Adrenal gland (tissue), 12 donors: ENCODE data around the gene TNFRSF4. TPM values are rescaled to one million over a fixed set of nuclear protein-coding genes. Genes with fewer than 3 reads are reported as not detected.
A peak's percentile ranks its signal among the peaks of the same experiment; 100 is the strongest.

Source experiments
- DNase-seq, 7 donors: peaks; one replicate each; pipeline ENCODE4 v3.0.0-alpha.2; 2019 to 2020
- H3K27ac ChIP-seq, 5 donors: fragments of 200-600 bp; sonication (generic) in 4 of 5; 1 replicate in 3 of 5; 2 replicates in 2 of 5; pipeline versions ENCODE4 v1.5.1 to v1.8.0; 2016 to 2020; ENCODE audit warnings: mild to moderate bottlenecking in 1 of 5
- H3K27me3 ChIP-seq: fragments of 200-600 bp; 2 replicates; pipeline ENCODE4 v1.8.0; 2021
- H3K36me3 ChIP-seq, 2 donors: fragments of 200-600 bp; replicated peaks in 1 of 2; 1 replicate in 1 of 2; 2 replicates in 1 of 2; pipeline versions ENCODE4 v1.5.1 to v1.8.0; 2018 to 2022
- H3K4me1 ChIP-seq, 2 donors: fragments of 200-600 bp; replicated peaks in 1 of 2; 1 replicate in 1 of 2; 2 replicates in 1 of 2; pipeline versions ENCODE4 v1.5.1 to v1.8.0; 2018 to 2021
- H3K4me3 ChIP-seq, 4 donors: fragments of 200-600 bp; sonication (generic) in 3 of 4; one replicate each; pipeline ENCODE4 v1.5.1; 2016 to 2018
- H3K9me3 ChIP-seq, 3 donors: fragments of 200-600 bp; sonication (generic) in 1 of 3; replicated peaks in 1 of 3; 1 replicate in 2 of 3; 2 replicates in 1 of 3; pipeline versions ENCODE4 v1.5.1 to v1.8.0; 2016 to 2021
- CTCF ChIP-seq, 6 experiments: fragments of 450-650 bp in 4 of 6; fragments of 200-600 bp in 2 of 6; sonication (generic) in 1 of 6; IDR thresholded peaks; 1 replicate in 5 of 6; 2 replicates in 1 of 6; pipeline versions ENCODE4 v1.5.1 to v1.8.0; 2016 to 2021; ENCODE audit warnings: antibody characterized with exemption in 6 of 6, mild to moderate bottlenecking in 2 of 6, moderate library complexity in 1 of 6
- POLR2A ChIP-seq, 2 donors: fragments of 450-650 bp; IDR thresholded peaks; one replicate each; pipeline ENCODE4 v1.6.1; 2017; ENCODE audit warnings: antibody characterized with exemption in 2 of 2, mild to moderate bottlenecking in 2 of 2, moderate library complexity in 1 of 2
- whole genome bisulfite sequencing, 4 donors: extraction: QIAGEN DNeasy Blood & Tissue Kit in 2 of 4; methylation state at CpG; one replicate each; pipeline versions ENCODE4 v1.1.5 to v1.1.7; 2013 to 2017; 5-methylcytosine and 5-hydroxymethylcytosine counted together
- intact Hi-C, 2 donors: fragments of 100-400 bp; cut with DNase I; formaldehyde crosslinking; loops; one replicate each; pipeline versions ENCODE4 v1.14.1 to v1.15.0; 2022 to 2023
- polyA plus RNA-seq, 3 donors: library from polyadenylated mRNA; stranded (reverse); fragments of 200-250 nt in 2 of 3; fragments of 350-450 nt in 1 of 3; fragmentation: Illumina TruSeq in 1 of 3; extraction: RNeasy Lipid Tissue Mini Kit (QIAGEN cat#74804) in 1 of 3; gene quantifications; one replicate each; pipeline ENCODE4 v1.2.3, GENCODE V29; 2013 to 2014
- total RNA-seq, 9 donors: library from RNA; depleted of rRNA in 4 of 9; stranded (reverse); fragments of >200 nt in 4 of 9; fragments of 120-200 nt in 1 of 9; fragmentation: NEBNext Ultra II Directional in 1 of 9; extraction: Animal tissue kit (Norgen Biotek cat#: 25700) in 1 of 9; gene quantifications; one replicate each; pipeline versions ENCODE4 v1.1.0 to v1.2.4, GENCODE V29; 2013 to 2023
- donor health status: healthy with polysubstance abuse.
- donor health status: Bipolar disorder and iron deficiency.
- donor health status: DM: yes; HTN: yes; CAD: no.
- donor health status: DM: no; HTN: no; CAD: no.
- donor health status: DM: no; HTN: no; CAD: no.
- donor health status: DM: yes; HTN: yes; CAD: no.

Gene TNFRSF4
- total and polyA plus RNA-seq, 12 donors: 0.32 to 6.9 (median 1.1) TPM; not detected in 2

GRCh38 chr1:1232796-1233566 lies 19.0 kb upstream of the TNFRSF4 start:
- intact Hi-C loops: no loop called here
- Histone ChIP-seq H3K4me3 (peak overlapping the region in 1 of 4 donors; percentile 63), H3K9me3 (no peaks in the 10 kb centered on the region), H3K36me3 (peaks cover 0 to 9% of the 10 kb centered on the region in 2 donors), H3K27me3 (no peaks in the 10 kb centered on the region), H3K4me1 (peaks cover 21 to 30% of the 10 kb centered on the region in 2 donors), H3K27ac (no peak overlapping the region)
- no peak for TF ChIP-seq POLR2A (IDR thresholded peaks at IDR 0.05)
- TF ChIP-seq CTCF (IDR thresholded peaks at IDR 0.05): no peak
- 66 to 97% (median 76%) methylated on average over 13 to 98 of the region's 98 CpGs for WGBS, 4 donors
- DNase-seq: peak in 1 of 7 donors; percentile 63

GRCh38 chr1:1232208-1232795 lies 18.3 kb upstream of the TNFRSF4 start, which contains the start of gene B3GALT6:
Gene B3GALT6 (plus strand): TSS chr1:1232237. CDS start chr1:1232279, 42 bp downstream.
- H3K27ac ChIP-seq: peak within 1 kb of the TSS; percentile 79 to 94 (median 89)

GRCh38 chr1:1231400-1232207 lies 17.7 kb upstream of the TNFRSF4 start, which contains the start of gene SDF4:
Gene SDF4 (minus strand): TSS chr1:1232001. CDS start chr1:1228772, 3,229 bp downstream.
- H3K36me3 ChIP-seq: peaks cover 0 to 23% of the 10 kb centered on the region in 2 donors

More at GRCh38 chr1:1232208-1232795, 18.3 kb upstream of the TNFRSF4 start, which contains the start of gene B3GALT6:
- intact Hi-C loops: no loop called here
- DNase-seq: peak in 1 of 7 donors; percentile 31
- TF ChIP-seq CTCF (IDR thresholded peaks at IDR 0.05) (no peak), POLR2A (IDR thresholded peaks at IDR 0.05) (peak in 1 of 2 donors; percentile 77)
- Histone ChIP-seq H3K27me3 (no peaks in the 10 kb centered on the region), H3K9me3 (no peaks in the 10 kb centered on the region), H3K4me3 (peak within 1 kb of the TSS; percentile 66 to 92 (median 76)), H3K4me1 (peaks cover 21 to 30% of the 10 kb centered on the region in 2 donors), H3K36me3 (peaks cover 0 to 16% of the 10 kb centered on the region in 2 donors)
- 6 to 33% (median 7%) methylated on average over 8 to 100 of the region's 100 CpGs; no CpG with 5 or more reads in 1 of the 4 donors for whole genome bisulfite sequencing, 4 donors

More at GRCh38 chr1:1231400-1232207, 17.7 kb upstream of the TNFRSF4 start, which contains the start of gene SDF4:
- peak within 1 kb of the TSS; percentile 79 to 94 (median 89) for H3K27ac ChIP-seq
- no peaks in the 10 kb centered on the region for H3K9me3 ChIP-seq
- no peaks in the 10 kb centered on the region for H3K27me3 ChIP-seq
- H3K4me1 ChIP-seq: peaks cover 21 to 30% of the 10 kb centered on the region in 2 donors
- WGBS, 4 donors: 0 to 2% (median 0%) methylated on average over 1 to 99 of the region's 99 CpGs
- DNase-seq: peak; percentile 96 to 98 (median 97)
- intact Hi-C loops: no loop called here
- H3K4me3 ChIP-seq: peak within 1 kb of the TSS; percentile 66 to 92 (median 76)
- TF ChIP-seq POLR2A (IDR thresholded peaks at IDR 0.05): peak; percentile 57 to 59
- TF ChIP-seq CTCF (IDR thresholded peaks at IDR 0.05): peak in 1 of 6 experiments; percentile 22
